Panc1 (cell line): ENCODE measurements around the gene FXYD3. TPM values are rescaled to one million over a fixed set of nuclear protein-coding genes. Genes with fewer than 3 reads are reported as not detected.

Experiments
- ATAC-seq: fragments of 200-7000 bp; cut with Tn5 transposase; 2 replicates; pipeline ENCODE4 v1.9.1; 2020; ENCODE audit warnings: mild to moderate bottlenecking, moderate library complexity
- BruUV-seq: library from RNA; stranded (reverse); fragments of 400-500 nt; replicated peaks from 2 replicates; lab custom pipeline; 2021; lab: Mats Ljungman, UMichigan
- CTCF ChIA-PET: fragments of 300-600 bp; sonication (Branson Sonifier 250); formaldehyde crosslinking; loops from one replicate; lab custom pipeline; 2022; ENCODE audit warnings: antibody characterized with exemption; lab: Charles Lee
- POLR2A ChIA-PET: fragments of 300-600 bp; sonication (Branson Sonifier 250); formaldehyde crosslinking; loops from one replicate; lab custom pipeline; 2022; ENCODE audit warnings: antibody characterized with exemption; lab: Charles Lee
- DNase-seq: peaks from one replicate; pipeline ENCODE4 v3.0.0-alpha.2; 2010; ENCODE audit warnings: low read depth, low spot score
- H3K27ac ChIP-seq: 2 replicates; pipeline ENCODE4 v1.5.1; 2011; ENCODE audit warnings: mild to moderate bottlenecking, low read length, inconsistent platforms
- H3K27me3 ChIP-seq: fragments of 200-500 bp; sonication (Bioruptor generic); 2 replicates; pipeline ENCODE4 v1.6.0; 2014; ENCODE audit warnings: low read length, inconsistent platforms; ENCODE audit not compliant: control insufficient read depth, insufficient read depth
- H3K36me3 ChIP-seq: fragments of 200-500 bp; sonication (Bioruptor generic); 2 replicates; pipeline ENCODE4 v1.5.1; 2014; ENCODE audit warnings: inconsistent platforms, mild to moderate bottlenecking, low read length, moderate library complexity; ENCODE audit not compliant: control insufficient read depth, insufficient read depth
- H3K4me1 ChIP-seq: 2 replicates; pipeline ENCODE4 v1.5.1; 2011; ENCODE audit warnings: inconsistent platforms, mild to moderate bottlenecking, low read length, moderate library complexity; ENCODE audit not compliant: control insufficient read depth, insufficient read depth
- H3K4me3 ChIP-seq, 2 experiments: 2 replicates each; pipeline ENCODE4 v1.5.1; 2011 to 2012; ENCODE audit warnings: low read depth in 2 of 2, low read length in 2 of 2, mild to moderate bottlenecking in 2 of 2, inconsistent platforms in 1 of 2, moderate library complexity in 1 of 2
- H3K9me3 ChIP-seq: fragments of 200-500 bp; sonication (Bioruptor generic); 2 replicates; pipeline ENCODE4 v1.5.1; 2014; ENCODE audit warnings: low read depth, mild to moderate bottlenecking, inconsistent platforms, low read length, moderate library complexity; ENCODE audit not compliant: control insufficient read depth, insufficient read depth
- POLR2AphosphoS5 ChIP-seq: IDR thresholded peaks from 2 replicates; pipeline ENCODE4 v1.6.1; 2012; ENCODE audit warnings: mild to moderate bottlenecking, low read depth, low read length, moderate library complexity
- SIN3A ChIP-seq: IDR thresholded peaks from 2 replicates; pipeline ENCODE4 v1.6.1; 2012; ENCODE audit warnings: low read depth, mild to moderate bottlenecking, low read length, moderate library complexity, borderline replicate concordance; ENCODE audit not compliant: insufficient read depth
- TCF7L2 ChIP-seq: IDR thresholded peaks from 2 replicates; pipeline ENCODE4 v1.6.1; 2011; ENCODE audit warnings: mild to moderate bottlenecking, low read depth, low read length, inconsistent platforms
- in situ Hi-C: cut with HindIII; loops from 2 replicates; pipeline ENCODE4 v1.10.0; 2016; ENCODE audit warnings: low sequenced_read_pairs, low pct_unique_long_range_greater_than_20kb
- intact Hi-C: fragments of 100-400 bp; cut with micrococcal nuclease; formaldehyde crosslinking; loops from one replicate; pipeline ENCODE4 v1.10.0; 2022; ENCODE audit not compliant: unreplicated experiment
- total RNA-seq: library from RNA; stranded (reverse); gene quantifications from one replicate; pipeline ENCODE4 v1.2.1, GENCODE V29; 2021; ENCODE audit not compliant: unreplicated experiment
- TF ChIP-seq, protein P1 (sequence below), 2 experiments: IDR thresholded peaks; 2 replicates each; pipeline ENCODE4 v1.6.1; 2011 to 2012; ENCODE audit warnings: low read depth in 2 of 2, control low read depth in 1 of 2, low read length in 1 of 2, mild to moderate bottlenecking in 1 of 2, moderate library complexity in 1 of 2; ENCODE audit not compliant: insufficient read depth in 1 of 2
- TF ChIP-seq, protein P2 (sequence below): fragments of 450-650 bp; IDR thresholded peaks from 2 replicates; pipeline ENCODE4 v1.5.1; 2017; ENCODE audit warnings: mild to moderate bottlenecking

Gene FXYD3
- total RNA-seq, 1 experiment from 2014 or later = not detected

DNA sequence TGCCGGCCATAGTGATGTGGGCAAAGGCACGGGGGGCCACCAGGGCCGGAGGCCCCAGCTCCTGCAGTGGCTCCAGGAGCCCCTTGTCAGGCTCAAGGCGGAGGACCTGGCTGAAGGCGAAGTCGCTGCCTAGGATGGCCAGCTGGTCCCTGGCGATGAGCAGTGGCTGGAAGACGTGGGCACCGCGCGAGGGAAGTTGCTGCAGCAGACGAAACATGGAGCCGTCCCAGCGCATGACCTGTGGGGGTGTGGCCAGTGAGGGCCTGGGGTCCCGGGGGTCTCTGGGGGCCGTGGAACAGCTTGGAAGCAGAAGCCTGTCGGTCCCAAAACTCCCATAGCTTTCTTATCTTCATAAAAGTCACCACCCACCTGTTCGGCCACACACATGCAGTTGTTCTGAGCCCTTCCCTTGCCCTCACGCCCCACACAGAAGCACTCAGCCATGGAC lies 9.7 kb downstream of the FXYD3 start:
- in situ Hi-C loops = no loop called here
- ChIA-PET POLR2A (no interaction called here), CTCF (no interaction called here)
- Histone ChIP-seq H3K4me3 (no peak overlapping the region), H3K9me3 (no peaks in the 10 kb centered on the region), H3K36me3 (no peaks in the 10 kb centered on the region), H3K4me1 (peaks cover 8% of the 10 kb centered on the region), H3K27me3 (no peaks in the 10 kb centered on the region), H3K27ac (peak overlapping the region; percentile 93; the same call in 1 of the 2 replicates)
- no peak for ATAC-seq
- no peak for DNase-seq
- no TSS peak for BruUV-seq
- TF ChIP-seq, protein P1, sequence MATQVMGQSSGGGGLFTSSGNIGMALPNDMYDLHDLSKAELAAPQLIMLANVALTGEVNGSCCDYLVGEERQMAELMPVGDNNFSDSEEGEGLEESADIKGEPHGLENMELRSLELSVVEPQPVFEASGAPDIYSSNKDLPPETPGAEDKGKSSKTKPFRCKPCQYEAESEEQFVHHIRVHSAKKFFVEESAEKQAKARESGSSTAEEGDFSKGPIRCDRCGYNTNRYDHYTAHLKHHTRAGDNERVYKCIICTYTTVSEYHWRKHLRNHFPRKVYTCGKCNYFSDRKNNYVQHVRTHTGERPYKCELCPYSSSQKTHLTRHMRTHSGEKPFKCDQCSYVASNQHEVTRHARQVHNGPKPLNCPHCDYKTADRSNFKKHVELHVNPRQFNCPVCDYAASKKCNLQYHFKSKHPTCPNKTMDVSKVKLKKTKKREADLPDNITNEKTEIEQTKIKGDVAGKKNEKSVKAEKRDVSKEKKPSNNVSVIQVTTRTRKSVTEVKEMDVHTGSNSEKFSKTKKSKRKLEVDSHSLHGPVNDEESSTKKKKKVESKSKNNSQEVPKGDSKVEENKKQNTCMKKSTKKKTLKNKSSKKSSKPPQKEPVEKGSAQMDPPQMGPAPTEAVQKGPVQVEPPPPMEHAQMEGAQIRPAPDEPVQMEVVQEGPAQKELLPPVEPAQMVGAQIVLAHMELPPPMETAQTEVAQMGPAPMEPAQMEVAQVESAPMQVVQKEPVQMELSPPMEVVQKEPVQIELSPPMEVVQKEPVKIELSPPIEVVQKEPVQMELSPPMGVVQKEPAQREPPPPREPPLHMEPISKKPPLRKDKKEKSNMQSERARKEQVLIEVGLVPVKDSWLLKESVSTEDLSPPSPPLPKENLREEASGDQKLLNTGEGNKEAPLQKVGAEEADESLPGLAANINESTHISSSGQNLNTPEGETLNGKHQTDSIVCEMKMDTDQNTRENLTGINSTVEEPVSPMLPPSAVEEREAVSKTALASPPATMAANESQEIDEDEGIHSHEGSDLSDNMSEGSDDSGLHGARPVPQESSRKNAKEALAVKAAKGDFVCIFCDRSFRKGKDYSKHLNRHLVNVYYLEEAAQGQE (IDR thresholded peaks at IDR 0.05; ENCODE audit: insufficient read depth in 1 of 2, low read depth in 2 of 2, low read length in 1 of 2) = no peak
- TF ChIP-seq, protein P2, sequence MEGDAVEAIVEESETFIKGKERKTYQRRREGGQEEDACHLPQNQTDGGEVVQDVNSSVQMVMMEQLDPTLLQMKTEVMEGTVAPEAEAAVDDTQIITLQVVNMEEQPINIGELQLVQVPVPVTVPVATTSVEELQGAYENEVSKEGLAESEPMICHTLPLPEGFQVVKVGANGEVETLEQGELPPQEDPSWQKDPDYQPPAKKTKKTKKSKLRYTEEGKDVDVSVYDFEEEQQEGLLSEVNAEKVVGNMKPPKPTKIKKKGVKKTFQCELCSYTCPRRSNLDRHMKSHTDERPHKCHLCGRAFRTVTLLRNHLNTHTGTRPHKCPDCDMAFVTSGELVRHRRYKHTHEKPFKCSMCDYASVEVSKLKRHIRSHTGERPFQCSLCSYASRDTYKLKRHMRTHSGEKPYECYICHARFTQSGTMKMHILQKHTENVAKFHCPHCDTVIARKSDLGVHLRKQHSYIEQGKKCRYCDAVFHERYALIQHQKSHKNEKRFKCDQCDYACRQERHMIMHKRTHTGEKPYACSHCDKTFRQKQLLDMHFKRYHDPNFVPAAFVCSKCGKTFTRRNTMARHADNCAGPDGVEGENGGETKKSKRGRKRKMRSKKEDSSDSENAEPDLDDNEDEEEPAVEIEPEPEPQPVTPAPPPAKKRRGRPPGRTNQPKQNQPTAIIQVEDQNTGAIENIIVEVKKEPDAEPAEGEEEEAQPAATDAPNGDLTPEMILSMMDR = no peak
- TF ChIP-seq SIN3A (no peak), POLR2AphosphoS5 (no peak), TCF7L2 (no peak)
- intact Hi-C loops = no loop called here

DNA sequence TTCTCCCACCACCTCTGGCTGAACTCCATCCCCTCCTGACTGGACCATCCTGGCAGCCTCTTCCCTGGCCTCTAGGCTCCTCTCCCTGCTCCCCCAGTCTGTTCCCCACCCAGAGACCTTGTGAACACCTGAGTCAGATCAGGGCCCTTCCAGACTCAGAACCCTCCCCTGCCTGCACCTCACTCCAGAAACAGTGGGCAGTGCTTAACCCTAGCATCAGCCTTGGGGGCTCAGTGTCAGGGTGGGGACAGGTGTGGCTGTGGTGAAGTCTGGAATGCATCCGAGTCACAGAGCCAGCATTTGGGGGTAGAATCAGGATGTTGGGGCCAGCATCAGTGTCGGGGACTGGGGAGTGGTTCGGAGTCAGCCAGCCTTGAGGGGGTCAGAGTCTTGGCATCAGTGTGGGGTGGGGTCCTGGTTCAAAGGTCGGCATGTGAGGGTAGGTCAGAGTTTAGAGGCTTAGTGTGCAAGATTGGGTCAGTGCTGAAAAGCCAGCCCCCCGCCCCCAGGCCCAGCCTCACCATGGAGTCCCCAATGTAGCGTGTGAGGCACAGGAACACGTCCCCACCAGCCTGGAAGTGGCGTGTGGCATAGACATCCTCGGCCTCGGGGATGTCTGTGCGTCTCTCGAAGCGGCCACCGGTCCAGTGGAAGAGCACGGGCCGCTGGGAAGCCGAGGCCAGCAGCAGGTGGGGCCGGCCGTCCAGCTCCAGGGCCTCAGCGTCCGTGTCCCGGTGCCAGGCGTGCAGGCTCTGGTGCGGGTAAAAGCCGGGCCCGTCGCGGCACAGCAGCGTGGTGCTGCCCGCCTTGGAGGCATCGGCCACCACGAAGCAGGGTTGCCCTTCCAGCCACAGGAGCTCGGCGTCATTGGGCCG lies 10.4 kb downstream of the FXYD3 start:
- DNase-seq (no peak), ATAC-seq (no peak)
- H3K27me3 ChIP-seq = no peaks in the 10 kb centered on the region
- H3K27ac ChIP-seq = no peak overlapping the region
- H3K36me3 ChIP-seq = no peaks in the 10 kb centered on the region
- in situ Hi-C loops = no loop called here
- H3K9me3 ChIP-seq = no peaks in the 10 kb centered on the region
- CTCF ChIA-PET = no interaction called here
- no peak overlapping the region for H3K4me3 ChIP-seq
- H3K4me1 ChIP-seq = peaks cover 8% of the 10 kb centered on the region
- TF ChIP-seq TCF7L2 (no peak), SIN3A (no peak), POLR2AphosphoS5 (no peak)
- TF ChIP-seq, protein P1 (IDR thresholded peaks at IDR 0.05; ENCODE audit: insufficient read depth in 1 of 2, low read depth in 2 of 2, low read length in 1 of 2) = no peak
- TF ChIP-seq, protein P2 = no peak
- intact Hi-C loops = no loop called here
- POLR2A ChIA-PET = no interaction called here
- BruUV-seq = no TSS peak
